Type B pancreatic cell (in vitro differentiated cells): ENCODE measurements around the gene DPP8. TPM values are rescaled to one million over a fixed set of nuclear protein-coding genes. Genes with fewer than 3 reads are reported as not detected.

ENCODE experiments used
- DNase-seq: peaks from one replicate; pipeline ENCODE4 v3.0.0; 2021; ENCODE audit warnings: mixed read lengths; ENCODE audit not compliant: unreplicated experiment; ENCODE audit errors: extremely low spot score
- H3K27ac Mint-ChIP-seq: 2 replicates; pipeline ENCODE4 v1.8.0; 2021; ENCODE audit warnings: mild to moderate bottlenecking, mixed read lengths
- H3K27me3 Mint-ChIP-seq: 2 replicates; pipeline ENCODE4 v1.8.0; 2021; ENCODE audit warnings: mixed read lengths
- H3K36me3 Mint-ChIP-seq: 2 replicates; pipeline ENCODE4 v1.8.0; 2021; ENCODE audit warnings: mixed read lengths
- H3K4me1 Mint-ChIP-seq: one replicate; pipeline ENCODE4 v1.8.0; 2021; ENCODE audit warnings: mixed read lengths; ENCODE audit not compliant: unreplicated experiment
- H3K4me3 Mint-ChIP-seq: 2 replicates; pipeline ENCODE4 v1.8.0; 2021; ENCODE audit warnings: mild to moderate bottlenecking, mixed read lengths
- H3K9me3 Mint-ChIP-seq: 2 replicates; pipeline ENCODE4 v1.8.0; 2021; ENCODE audit warnings: mixed read lengths
- CTCF ChIP-seq: fragments of 200-600 bp; sonication (generic); conservative IDR thresholded peaks from 2 replicates; pipeline ENCODE4 v1.5.0; 2021; ENCODE audit warnings: antibody characterized with exemption, mild to moderate bottlenecking
- total RNA-seq: library from RNA; stranded (reverse); gene quantifications from 2 replicates; pipeline ENCODE4 v1.2.1, GENCODE V29; 2021; ENCODE audit warnings: low replicate concordance

DPP8 gene
- total RNA-seq, 1 donor from 2014 or later, result 25.0 TPM

DNA sequence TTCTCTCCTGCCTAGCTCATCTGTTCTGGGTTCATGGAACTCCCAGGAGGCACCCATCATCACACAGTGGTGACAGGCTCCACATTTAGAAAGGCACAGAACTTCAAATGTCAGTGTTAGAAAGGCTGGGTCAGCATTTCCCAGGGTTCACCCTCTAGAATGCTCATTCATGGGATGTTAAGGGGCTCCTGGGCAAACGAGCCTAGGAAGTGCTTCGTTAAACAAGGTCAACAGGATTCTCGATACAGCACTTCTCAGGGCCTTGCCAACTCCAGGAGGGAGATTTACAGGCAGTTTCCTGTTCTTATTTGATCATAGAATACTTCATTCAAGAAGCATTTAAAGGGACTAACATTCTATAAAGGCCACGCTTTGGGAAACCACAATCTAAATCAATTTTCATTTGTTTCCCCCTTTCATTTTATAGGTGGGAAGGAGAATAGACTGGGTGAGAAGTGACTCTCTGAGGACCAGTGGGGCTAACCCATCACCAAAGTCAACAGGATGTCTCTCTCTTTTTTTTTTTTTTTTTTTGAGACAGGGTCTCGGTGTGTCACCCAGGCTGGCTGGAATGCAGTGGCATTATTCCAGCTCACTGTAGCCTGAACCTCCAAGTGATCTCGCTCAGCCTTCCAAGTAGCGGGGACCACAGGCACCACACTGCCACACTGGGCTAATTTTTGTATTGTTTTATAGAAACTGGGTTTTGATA, 109.0 kb downstream of the DPP8 start:
- Mint-ChIP-seq H3K27ac (no peak overlapping the region), H3K4me1 (peaks cover 15% of the 10 kb centered on the region), H3K9me3 (no peaks in the 10 kb centered on the region), H3K27me3 (peaks cover 5% of the 10 kb centered on the region), H3K4me3 (no peak overlapping the region), H3K36me3 (no peaks in the 10 kb centered on the region)
- no peak for TF ChIP-seq CTCF
- no peak for DNase-seq

DNA sequence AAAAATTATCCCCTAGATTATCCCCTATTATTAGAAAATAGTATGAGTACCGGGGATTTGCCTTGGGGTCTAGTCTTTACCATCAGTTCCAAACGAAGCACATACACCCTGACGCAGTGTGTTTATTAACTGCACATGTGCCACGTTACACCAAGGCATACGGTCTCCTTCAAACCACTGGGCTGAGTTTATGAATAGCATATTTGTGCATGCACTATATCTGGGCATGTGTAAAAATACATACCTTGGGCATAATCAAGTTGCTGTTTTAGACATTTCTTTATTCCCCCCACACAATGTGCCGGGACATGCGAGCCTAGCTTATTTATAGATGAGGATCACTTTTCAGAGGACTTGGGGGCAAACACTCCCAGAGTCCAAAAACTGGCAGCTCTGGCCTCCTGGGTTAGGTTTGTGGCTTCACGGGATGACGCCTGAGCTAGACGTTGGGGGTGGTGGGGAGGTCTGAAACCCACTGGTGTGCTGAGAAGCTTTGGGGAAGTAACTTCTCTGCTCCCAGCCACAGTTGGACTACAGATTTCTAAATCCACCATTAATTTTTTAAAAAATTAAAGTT, 111.0 kb downstream of the DPP8 start:
- peaks cover 14% of the 10 kb centered on the region for H3K4me1 Mint-ChIP-seq
- peaks cover 2% of the 10 kb centered on the region for H3K27me3 Mint-ChIP-seq
- H3K27ac Mint-ChIP-seq, result no peak overlapping the region
- H3K9me3 Mint-ChIP-seq, result no peaks in the 10 kb centered on the region
- no peak overlapping the region for H3K4me3 Mint-ChIP-seq
- no peak for TF ChIP-seq CTCF
- no peak for DNase-seq
- H3K36me3 Mint-ChIP-seq, result no peaks in the 10 kb centered on the region

DNA sequence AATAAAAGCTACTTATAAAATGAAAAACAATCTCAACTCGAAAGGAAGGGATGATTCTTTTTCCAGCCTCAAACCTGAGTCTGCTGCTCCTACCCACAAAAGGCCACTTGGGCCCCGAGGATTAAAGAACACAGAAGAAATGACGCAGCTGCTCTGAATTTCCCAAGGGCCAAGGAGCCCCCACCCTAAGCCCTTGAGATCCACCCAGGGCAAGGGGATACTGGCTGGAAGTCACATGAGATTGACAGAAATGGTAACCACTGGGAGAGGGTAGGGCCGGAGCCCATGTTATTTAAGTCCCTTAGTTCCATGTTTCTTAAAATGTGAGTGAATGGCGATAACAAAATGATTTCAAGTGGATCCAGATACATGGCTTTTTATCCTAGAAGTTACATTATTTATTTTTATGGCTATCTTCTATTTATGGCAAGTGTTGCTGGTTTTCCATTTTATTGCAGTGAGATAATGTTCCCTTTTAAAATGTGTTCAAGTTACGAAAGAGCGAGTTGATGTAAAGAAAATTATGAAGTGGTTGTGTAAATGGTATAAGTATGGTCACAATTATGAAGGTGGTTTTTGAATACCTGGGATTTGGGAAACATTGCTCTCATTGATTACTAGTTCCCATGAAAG, 111.6 kb downstream of the DPP8 start:
- H3K4me1 Mint-ChIP-seq, result peaks cover 17% of the 10 kb centered on the region
- no peak overlapping the region for H3K27ac Mint-ChIP-seq
- no peaks in the 10 kb centered on the region for H3K36me3 Mint-ChIP-seq
- no peak overlapping the region for H3K4me3 Mint-ChIP-seq
- H3K9me3 Mint-ChIP-seq, result no peaks in the 10 kb centered on the region
- peaks cover 3% of the 10 kb centered on the region for H3K27me3 Mint-ChIP-seq
- DNase-seq, result no peak
- TF ChIP-seq CTCF, result no peak

GRCh38 chr15:65404186-65404872, 113.2 kb downstream of the DPP8 start:
- peaks cover 13% of the 10 kb centered on the region for H3K27me3 Mint-ChIP-seq
- no peak overlapping the region for H3K4me3 Mint-ChIP-seq
- no peak for TF ChIP-seq CTCF
- no peak overlapping the region for H3K27ac Mint-ChIP-seq
- no peaks in the 10 kb centered on the region for H3K9me3 Mint-ChIP-seq
- H3K36me3 Mint-ChIP-seq, result no peaks in the 10 kb centered on the region
- DNase-seq, result no peak
- peaks cover 18% of the 10 kb centered on the region for H3K4me1 Mint-ChIP-seq

- H3K27ac Mint-ChIP-seq, result no peak overlapping the region
- no peak overlapping the region for H3K4me3 Mint-ChIP-seq
- TF ChIP-seq CTCF, result no peak
- peaks cover 14% of the 10 kb centered on the region for H3K4me1 Mint-ChIP-seq
- no peak for DNase-seq
- H3K9me3 Mint-ChIP-seq, result no peaks in the 10 kb centered on the region
- peaks cover 20% of the 10 kb centered on the region for H3K27me3 Mint-ChIP-seq
- H3K36me3 Mint-ChIP-seq, result no peaks in the 10 kb centered on the region
Measured at GRCh38 chr15:65402961-65403360, 114.5 kb downstream of the DPP8 start.
